ENCODE results near the gene SHLD2.
A peak's percentile ranks its signal among the peaks of the same experiment; 100 is the strongest.
"Not testable (repeated sequence)": the region's sequence is repeated elsewhere in the genome, so short reads cannot be mapped to it uniquely, and the experiment has no call there.

The SHLD2 gene

DNA sequence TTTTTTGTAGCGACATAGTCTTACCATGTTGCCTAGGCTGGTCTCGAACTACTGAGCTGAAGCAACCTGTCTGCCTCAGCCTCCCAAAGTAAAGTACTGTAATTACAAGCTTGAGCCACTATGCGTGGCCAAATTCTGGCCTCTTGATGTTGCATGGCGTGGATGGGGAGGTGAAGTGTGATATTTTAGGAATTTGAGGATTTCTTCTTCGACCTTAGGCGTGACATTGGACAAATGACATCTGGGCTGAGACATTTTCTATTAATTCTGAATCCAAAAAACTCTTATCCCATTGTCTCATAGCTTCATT lies 48.1 kb downstream of the SHLD2 start:
- H3K36me3 Mint-ChIP-seq (ENCODE audit: low read depth); H3K9me3 Mint-ChIP-seq; H3K27me3 Mint-ChIP-seq; DNase-seq; H3K4me1 Mint-ChIP-seq; ATAC-seq; H3K4me3 Mint-ChIP-seq: not testable (repeated sequence)
- H3K27ac Mint-ChIP-seq, result peak overlapping the region; percentile 27

DNA sequence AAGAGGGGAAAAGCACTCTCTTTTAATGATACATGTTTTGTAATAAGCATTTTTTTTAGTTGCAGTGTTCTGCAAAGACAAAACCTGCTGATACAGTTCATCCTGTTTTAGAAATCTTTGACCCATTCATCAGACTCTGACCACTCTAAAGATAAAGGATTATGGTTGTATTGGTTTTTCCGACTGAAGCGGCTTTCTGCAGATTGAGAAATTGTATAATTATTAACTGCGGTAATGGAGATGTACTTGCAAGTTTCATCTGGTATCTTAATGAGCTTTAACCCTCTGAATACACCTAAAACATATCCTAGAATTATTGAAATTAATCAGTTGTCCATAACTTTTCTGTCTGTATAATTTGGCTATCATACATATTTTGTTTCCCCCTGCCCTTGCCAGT lies 50.6 kb downstream of the SHLD2 start:
- DNase-seq; H3K9me3 Mint-ChIP-seq; ATAC-seq; H3K27ac Mint-ChIP-seq; H3K4me1 Mint-ChIP-seq; H3K36me3 Mint-ChIP-seq (ENCODE audit: low read depth); H3K27me3 Mint-ChIP-seq; H3K4me3 Mint-ChIP-seq: not testable (repeated sequence)

DNA sequence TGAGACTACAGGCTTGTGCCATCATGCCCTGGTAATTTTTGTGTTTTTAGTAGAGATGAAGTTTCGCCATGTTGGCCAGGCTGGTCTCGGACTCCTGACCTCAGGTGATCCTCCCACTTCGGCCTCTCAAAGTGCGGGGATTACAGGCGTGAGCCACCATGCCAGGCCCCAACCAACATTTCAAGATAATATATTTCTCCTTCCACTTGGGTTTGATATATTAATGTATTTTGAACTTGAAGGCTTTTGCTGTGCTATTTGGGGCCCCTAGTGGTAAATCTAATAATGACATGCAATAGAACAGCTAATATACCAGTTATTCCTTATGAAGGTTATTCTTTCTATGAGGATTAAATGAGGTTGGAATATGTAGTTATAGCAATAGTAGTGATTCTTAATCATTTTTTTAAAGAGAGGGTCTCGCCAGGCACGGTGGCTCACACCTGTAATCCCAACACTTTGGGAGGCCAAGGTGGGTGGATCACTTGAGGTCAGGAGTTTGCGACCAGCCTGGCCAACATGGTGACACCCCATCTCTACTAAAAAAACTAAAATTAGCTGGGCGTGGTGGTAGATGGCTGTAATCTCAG lies 54.1 kb downstream of the SHLD2 start:
- H3K4me3 Mint-ChIP-seq; H3K27me3 Mint-ChIP-seq; H3K27ac Mint-ChIP-seq; DNase-seq; ATAC-seq; H3K9me3 Mint-ChIP-seq; H3K36me3 Mint-ChIP-seq (ENCODE audit: low read depth); H3K4me1 Mint-ChIP-seq: not testable (repeated sequence)

DNA sequence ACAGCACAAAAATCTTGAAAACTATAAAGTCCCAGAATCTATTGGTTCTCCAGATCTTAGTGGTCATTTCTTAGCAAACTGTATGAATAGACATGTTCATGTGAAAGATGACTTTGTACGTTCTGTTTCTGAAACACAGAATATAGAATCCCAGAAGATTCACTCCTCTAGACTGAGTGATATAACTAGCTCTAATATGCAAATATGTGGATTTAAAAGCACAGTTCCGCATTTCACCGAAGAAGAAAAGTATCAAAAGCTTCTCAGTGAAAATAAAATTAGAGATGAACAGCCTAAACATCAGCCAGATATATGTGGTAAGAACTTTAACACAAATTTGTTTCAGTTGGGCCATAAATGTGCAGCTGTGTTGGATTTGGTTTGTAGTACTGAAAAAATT lies 56.5 kb downstream of the SHLD2 start:
- not testable (repeated sequence) for H3K4me1 Mint-ChIP-seq; H3K27ac Mint-ChIP-seq; H3K4me3 Mint-ChIP-seq; ATAC-seq; H3K36me3 Mint-ChIP-seq (ENCODE audit: low read depth); H3K9me3 Mint-ChIP-seq; H3K27me3 Mint-ChIP-seq; DNase-seq

DNA sequence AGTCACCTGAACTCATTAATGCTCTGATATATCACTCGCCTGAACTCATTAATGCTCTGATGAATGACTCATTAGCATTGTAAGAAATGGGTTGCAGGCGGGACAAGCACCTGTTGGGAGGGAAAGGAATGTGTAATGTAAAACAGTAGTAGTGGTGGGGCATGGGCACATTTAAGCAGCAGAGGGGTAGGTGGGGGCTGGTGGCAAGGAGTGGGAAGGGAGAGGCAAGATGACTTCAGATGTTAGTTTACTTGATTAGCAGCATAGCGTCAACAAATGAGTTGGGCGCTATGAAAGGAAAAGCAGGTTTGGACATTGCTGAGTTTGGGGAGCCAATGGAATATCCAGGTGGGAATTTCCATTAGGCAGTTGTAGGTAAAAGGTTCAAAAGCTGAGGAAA lies 61.8 kb downstream of the SHLD2 start:
- H3K9me3 Mint-ChIP-seq; H3K36me3 Mint-ChIP-seq (ENCODE audit: low read depth); H3K4me1 Mint-ChIP-seq; H3K27me3 Mint-ChIP-seq; H3K27ac Mint-ChIP-seq; ATAC-seq; H3K4me3 Mint-ChIP-seq; DNase-seq: not testable (repeated sequence)

DNA sequence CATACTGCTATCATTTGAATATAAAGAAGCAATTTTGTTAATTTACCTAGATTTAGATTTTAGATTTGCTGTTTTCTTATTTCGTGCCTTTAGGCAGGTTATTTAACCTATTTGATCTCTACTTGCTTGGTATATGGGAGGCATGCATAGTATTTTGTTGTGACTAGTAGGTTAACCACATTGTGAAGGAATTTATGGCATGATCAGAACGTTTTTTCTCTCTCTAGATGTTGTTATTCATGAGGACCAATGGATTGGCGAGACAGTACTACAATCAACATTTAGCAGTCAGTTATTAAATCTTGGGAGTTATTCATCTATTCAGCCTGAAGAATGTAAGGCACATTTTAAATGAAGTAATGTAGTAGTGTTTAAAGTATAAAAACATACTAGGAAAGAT lies 62.8 kb downstream of the SHLD2 start:
- ATAC-seq; H3K36me3 Mint-ChIP-seq (ENCODE audit: low read depth); H3K4me3 Mint-ChIP-seq; H3K9me3 Mint-ChIP-seq; DNase-seq; H3K4me1 Mint-ChIP-seq; H3K27me3 Mint-ChIP-seq; H3K27ac Mint-ChIP-seq: not testable (repeated sequence)

DNA sequence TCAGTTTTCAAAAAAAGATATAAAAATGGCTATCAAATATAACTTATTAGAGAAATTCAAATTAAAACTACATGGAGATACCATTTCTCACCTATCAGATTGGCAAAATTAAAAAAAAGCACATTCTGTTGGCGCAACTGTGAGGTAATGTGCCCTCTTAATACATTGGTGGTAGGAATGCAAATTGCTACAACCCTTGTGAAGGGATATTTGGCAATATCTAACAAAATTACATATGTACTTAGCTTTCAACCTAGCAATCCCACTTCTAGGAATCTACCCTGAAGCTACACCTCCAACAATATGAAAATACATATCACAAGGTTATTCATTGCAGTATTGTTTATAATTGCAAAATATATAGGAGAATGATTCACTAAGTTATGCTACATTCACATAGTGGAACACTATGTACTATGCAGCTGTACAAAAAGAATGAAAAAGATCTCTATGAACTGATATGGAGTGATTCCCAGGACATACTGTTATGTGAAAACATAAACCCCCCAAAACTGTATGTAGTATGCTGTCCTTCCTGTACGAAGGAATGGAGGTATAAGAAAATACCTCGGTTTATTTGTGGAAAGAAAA lies 67.8 kb downstream of the SHLD2 start:
- H3K9me3 Mint-ChIP-seq, H3K4me3 Mint-ChIP-seq, DNase-seq, H3K27ac Mint-ChIP-seq, H3K27me3 Mint-ChIP-seq, ATAC-seq, H3K4me1 Mint-ChIP-seq: not testable (repeated sequence)
- peaks cover 14% of the 10 kb centered on the region for H3K36me3 Mint-ChIP-seq (ENCODE audit: low read depth)

DNA sequence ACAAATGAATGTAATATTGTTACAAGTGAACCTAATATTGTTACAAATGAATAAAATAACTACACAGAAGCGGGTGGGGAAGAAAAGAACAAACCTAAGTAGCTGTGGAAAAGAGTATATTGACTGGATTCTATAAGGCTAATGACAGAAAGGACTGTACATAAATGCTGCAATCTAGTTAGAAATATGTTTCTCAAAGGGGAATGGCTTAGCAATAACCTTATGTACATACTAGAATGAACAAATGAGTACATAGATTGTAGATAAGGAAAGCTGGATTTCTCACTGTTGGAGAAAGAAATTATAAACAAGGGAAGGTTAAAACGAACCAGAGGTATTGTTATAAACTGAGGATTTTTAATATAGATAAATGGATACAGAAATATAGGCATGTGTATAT lies 68.4 kb downstream of the SHLD2 start:
- H3K27ac Mint-ChIP-seq, DNase-seq, H3K9me3 Mint-ChIP-seq, H3K4me3 Mint-ChIP-seq, H3K27me3 Mint-ChIP-seq, ATAC-seq, H3K4me1 Mint-ChIP-seq: not testable (repeated sequence)
- peaks cover 14% of the 10 kb centered on the region for H3K36me3 Mint-ChIP-seq (ENCODE audit: low read depth)

DNA sequence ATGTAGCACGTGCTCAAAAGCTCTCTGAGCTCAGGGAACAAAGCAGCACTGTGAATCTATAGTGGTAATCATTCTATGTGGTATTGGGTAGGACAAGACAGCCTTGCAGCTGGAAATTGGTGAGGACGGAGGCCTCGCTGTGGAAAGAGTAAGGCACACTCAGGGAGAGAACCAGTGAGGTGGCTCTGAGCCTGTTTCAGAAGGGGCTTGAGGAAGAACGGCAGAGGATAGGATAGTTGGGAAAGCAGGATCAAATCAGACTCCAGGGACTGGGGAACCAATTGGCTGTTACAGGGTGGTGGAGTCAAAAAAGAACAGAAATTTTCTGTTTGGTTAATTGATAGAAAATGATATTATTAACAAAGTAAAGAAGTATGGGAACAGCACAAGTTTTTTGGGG lies 74.9 kb downstream of the SHLD2 start:
- H3K27ac Mint-ChIP-seq; DNase-seq; H3K27me3 Mint-ChIP-seq; H3K9me3 Mint-ChIP-seq; H3K4me3 Mint-ChIP-seq; H3K36me3 Mint-ChIP-seq (ENCODE audit: low read depth); ATAC-seq; H3K4me1 Mint-ChIP-seq: not testable (repeated sequence)

DNA sequence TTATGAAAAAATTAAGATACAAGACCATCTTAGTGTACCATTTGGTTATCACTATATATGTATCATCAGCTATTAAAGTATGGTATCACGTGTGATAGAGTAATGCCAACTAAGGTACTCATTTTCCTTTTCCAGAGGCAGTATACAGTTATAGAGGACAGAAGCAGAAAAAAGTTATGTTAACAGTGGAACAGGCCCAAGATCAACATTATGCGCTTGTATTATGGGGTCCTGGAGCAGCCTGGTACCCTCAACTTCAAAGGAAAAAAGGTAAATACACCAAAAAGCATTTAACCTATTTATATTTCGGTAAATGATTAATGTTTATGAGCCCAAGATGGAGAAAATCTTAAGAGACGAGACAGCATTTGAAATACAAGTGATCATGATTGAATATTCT lies 75.7 kb downstream of the SHLD2 start:
- DNase-seq; H3K4me3 Mint-ChIP-seq; H3K9me3 Mint-ChIP-seq; H3K36me3 Mint-ChIP-seq (ENCODE audit: low read depth); ATAC-seq; H3K4me1 Mint-ChIP-seq; H3K27me3 Mint-ChIP-seq; H3K27ac Mint-ChIP-seq: not testable (repeated sequence)

DNA sequence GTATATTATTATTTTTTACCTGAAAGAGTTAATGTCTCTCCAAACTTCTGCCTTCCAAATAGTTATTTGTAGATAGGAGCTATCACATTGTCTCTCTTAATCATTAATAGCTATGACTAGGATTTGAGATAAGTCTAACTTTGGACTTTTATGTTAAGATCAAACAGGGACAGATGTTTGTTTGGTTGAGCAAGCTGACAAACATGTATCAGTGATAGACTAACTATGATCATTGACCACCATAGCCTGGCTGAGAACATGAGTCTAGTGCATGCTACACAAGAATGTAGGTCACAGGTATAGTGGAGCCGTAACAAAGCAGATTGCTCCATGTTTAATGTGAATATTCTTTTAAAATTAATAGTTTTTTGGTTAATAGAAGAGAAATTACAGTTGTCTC lies 76.7 kb downstream of the SHLD2 start:
- H3K9me3 Mint-ChIP-seq; H3K4me3 Mint-ChIP-seq; ATAC-seq; DNase-seq; H3K27me3 Mint-ChIP-seq; H3K36me3 Mint-ChIP-seq (ENCODE audit: low read depth); H3K27ac Mint-ChIP-seq; H3K4me1 Mint-ChIP-seq: not testable (repeated sequence)

DNA sequence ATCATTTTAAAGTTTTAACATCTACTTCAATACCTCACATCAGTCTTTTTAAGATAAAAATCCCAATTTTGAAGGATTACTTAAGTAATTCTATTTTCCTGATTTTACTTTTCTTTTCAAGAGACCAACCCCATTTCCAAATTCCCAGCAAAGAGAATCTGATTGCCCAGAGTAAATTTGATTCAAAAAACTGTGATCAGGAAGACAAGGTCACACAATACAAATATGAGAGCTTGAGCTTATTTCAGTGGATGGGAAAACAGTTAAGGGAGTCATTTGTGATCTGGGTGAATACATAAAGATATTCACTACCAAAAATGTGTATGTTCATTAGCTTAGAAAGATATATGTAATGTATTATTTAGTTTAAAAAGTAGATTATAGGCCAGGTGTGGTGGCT lies 77.2 kb downstream of the SHLD2 start:
- not testable (repeated sequence) for H3K9me3 Mint-ChIP-seq; H3K27ac Mint-ChIP-seq; H3K27me3 Mint-ChIP-seq; DNase-seq; H3K36me3 Mint-ChIP-seq (ENCODE audit: low read depth); H3K4me3 Mint-ChIP-seq; ATAC-seq; H3K4me1 Mint-ChIP-seq

DNA sequence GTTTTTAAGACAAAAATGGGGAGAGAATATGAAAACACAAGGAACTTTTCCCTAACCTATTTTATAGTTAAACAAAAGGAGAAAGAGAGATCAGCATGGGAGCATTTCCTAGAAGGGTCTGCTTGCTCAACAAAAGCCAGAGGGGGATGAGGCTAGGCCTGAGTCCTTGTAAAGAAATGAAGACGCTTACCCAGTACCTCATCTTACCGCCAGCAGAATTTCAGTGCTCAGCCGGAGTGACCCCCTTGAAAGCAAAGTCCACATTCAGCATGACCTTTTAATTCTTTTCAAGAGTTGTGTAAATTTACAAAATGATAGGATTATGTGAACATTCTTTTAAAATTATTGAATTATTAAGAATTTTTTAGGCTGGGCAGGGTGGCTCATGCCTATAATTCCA lies 82.6 kb downstream of the SHLD2 start:
- H3K4me1 Mint-ChIP-seq, H3K27me3 Mint-ChIP-seq, DNase-seq, H3K4me3 Mint-ChIP-seq, H3K9me3 Mint-ChIP-seq, ATAC-seq, H3K27ac Mint-ChIP-seq: not testable (repeated sequence)
- H3K36me3 Mint-ChIP-seq (ENCODE audit: low read depth), result peaks cover 19% of the 10 kb centered on the region

DNA sequence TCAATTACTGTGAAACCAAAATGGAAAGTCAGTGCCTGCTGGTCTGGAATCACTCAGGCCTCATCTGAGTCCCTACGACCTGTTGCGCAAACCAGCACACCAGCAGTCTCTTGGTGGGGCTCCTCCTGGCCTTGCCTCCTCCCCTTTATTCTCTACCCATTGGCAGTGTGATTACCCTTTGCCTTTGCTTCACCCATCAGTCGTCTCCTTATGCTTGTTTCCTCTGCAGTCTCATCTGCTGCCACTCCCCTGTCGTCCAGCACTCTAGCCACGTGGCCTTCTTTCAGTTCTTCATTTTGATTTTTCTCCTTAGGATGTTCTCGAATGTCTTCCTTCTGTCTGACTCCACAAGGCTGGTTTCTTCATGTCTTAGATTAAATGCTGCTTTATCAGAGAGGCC lies 89.4 kb downstream of the SHLD2 start:
- ATAC-seq, H3K9me3 Mint-ChIP-seq, H3K4me3 Mint-ChIP-seq, H3K27ac Mint-ChIP-seq, H3K27me3 Mint-ChIP-seq, DNase-seq, H3K4me1 Mint-ChIP-seq: not testable (repeated sequence)
- peaks cover 56% of the 10 kb centered on the region for H3K36me3 Mint-ChIP-seq (ENCODE audit: low read depth)

DNA sequence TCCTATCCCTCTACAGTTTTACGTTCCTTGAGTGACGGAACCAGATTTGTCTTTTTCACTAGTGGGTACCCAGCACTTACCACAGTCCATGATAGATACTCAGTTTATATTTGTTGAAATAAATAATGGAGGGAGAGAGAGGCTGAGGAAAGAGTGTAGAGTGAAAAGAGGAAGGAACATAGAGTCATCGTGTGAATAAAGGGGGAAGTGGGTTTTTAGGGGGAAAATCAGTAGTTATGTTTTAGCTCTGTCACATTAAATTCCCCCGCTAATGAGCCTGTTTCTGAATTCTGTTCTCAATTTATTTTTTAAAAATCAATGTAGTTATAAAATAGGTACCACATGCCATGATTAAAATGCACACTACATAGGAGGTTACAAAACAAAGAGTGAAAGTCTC lies 91.0 kb downstream of the SHLD2 start:
- H3K4me3 Mint-ChIP-seq, DNase-seq, H3K27ac Mint-ChIP-seq, H3K4me1 Mint-ChIP-seq, H3K9me3 Mint-ChIP-seq, H3K27me3 Mint-ChIP-seq, ATAC-seq: not testable (repeated sequence)
- peaks cover 53% of the 10 kb centered on the region for H3K36me3 Mint-ChIP-seq (ENCODE audit: low read depth)

DNA sequence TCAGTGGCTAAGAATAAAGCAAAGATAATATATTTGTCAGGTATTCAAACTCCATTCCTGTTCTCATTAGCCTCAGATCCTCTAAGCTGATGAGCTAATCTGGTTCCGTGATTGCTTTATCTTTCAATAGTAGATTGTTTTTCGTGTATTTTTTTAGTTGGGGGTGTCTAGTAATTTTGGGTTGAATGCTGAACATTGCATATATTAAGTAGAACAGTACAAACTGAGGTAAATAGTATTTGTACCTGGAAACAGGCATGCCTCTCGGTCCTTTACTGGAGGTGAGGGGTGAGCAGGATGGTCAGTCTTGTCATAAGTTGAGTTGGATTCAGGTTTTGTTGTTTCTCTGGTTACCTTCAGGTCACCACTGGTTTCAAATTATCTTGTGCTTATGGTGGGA lies 92.6 kb downstream of the SHLD2 start:
- not testable (repeated sequence) for ATAC-seq, H3K4me3 Mint-ChIP-seq, DNase-seq, H3K27ac Mint-ChIP-seq, H3K4me1 Mint-ChIP-seq, H3K27me3 Mint-ChIP-seq, H3K9me3 Mint-ChIP-seq
- H3K36me3 Mint-ChIP-seq (ENCODE audit: low read depth), result peaks cover 50% of the 10 kb centered on the region
